HG03520 (cell line): ENCODE measurements around the gene PRDM5.

Experiments
- ATAC-seq: cut with Tn5 transposase; IDR thresholded peaks from one replicate; pipeline ENCODE4 v1.9.1; 2021; ENCODE audit warnings: mild to moderate bottlenecking, moderate library complexity; ENCODE audit not compliant: unreplicated experiment

The PRDM5 gene

DNA sequence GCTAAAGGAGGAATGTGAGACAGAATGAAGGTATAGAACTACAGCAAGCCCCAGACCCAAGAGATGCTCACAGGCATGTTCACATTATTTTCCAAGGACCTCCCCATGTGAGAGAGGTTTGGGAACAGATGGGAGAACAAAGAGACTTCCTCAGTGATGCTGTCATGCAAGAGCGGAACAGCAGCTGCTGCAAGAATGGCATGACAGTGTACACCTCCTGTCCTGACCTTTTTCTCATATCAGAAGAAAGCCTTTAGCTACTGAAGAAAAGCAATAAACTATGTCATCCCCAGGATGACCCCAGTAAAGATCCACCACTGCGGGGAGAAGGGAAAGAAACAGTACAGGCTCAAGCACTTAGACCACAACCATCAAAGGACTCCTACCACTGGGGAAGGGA lies 7.2 kb downstream of the PRDM5 start:
- ATAC-seq: no peak

DNA sequence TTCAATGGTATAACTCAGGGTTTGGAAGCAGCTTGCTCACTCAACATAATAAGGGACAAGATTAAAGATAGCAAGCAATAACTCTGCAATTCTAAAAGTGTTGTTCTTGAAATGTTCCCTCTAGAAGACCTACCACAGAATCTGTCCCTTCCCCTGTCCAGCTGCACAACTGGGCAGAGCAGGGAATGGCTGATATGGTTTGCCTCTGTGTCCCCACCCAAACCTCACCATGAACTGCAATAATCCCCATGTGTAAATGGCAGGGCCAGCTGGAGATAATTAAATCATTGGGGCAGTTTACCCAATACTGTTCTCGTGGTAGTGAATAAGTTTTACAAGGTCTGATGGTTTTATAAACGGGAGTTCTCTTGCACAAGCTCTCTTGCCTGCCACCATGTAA lies 19.1 kb downstream of the PRDM5 start:
- no peak for ATAC-seq

DNA sequence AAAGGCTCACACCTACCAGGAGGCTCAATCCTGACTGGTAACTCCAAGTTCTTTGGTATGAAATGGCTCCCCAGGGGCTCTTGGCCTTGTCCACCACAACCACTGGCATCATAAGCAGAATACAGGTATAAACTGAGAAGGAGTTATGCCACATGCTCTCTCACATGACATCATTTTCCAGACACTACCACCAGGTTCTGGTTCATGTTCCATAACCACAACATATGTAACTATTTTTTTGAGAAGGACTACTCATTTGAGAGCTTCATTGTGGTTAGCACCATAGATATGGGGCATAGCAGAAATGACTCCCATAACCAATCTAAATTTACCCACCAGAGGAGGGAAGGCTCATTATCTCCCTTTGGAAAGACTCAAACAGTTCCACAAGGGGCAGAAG lies 19.6 kb downstream of the PRDM5 start:
- no peak for ATAC-seq

DNA sequence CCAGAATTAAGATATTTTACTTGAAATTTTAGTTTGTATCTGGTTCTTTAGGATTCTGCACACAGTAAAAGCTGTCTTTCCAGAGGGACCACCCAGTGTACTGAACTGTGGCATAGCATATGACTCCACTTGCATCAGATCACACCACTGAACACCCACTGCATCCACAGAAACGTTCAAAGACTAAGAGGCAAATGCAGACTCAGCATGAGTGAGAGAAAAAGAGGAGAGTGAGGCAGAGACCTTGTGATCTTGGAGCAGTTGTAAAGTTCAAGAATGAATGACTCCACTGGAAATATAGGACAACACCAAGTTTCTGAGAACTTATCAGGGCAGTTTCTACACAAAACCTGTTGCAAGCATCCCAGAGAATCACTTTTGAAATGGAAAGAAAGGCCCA lies 20.8 kb downstream of the PRDM5 start:
- ATAC-seq: no peak

DNA sequence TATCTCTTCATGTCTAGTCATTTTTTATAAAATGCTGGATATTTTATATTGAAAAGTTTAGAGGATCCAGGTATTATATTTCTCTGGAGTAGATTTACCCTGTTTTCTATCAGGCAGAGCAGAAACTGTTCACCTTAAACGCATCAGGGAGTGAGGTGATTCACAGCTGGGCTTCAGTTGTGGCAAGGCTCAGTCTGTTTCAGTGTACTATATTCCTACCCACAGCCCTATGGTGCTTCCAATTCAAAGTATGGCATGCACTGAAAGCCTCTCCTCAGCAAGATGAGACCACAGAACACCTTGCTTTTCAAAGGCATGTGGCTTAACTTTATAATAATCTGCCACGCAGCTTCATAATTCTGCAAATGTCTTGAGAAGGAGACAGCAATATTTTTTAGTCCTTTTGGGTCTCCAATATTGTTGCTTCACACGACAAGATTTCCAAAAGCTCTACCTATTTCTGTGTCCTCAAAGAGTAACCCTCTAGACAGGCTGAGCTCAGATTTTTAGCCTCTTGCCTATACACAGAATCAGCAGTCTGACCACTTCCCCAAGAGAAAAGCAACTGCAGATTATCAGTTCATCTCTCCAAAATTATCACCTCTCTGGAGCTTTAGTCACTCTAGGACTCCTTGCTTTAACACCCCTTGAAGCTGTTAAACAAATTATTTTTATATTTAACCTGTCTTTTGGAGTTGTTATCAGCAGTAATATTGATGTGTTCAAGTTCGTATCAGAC lies 24.4 kb downstream of the PRDM5 start:
- ATAC-seq: no peak

DNA sequence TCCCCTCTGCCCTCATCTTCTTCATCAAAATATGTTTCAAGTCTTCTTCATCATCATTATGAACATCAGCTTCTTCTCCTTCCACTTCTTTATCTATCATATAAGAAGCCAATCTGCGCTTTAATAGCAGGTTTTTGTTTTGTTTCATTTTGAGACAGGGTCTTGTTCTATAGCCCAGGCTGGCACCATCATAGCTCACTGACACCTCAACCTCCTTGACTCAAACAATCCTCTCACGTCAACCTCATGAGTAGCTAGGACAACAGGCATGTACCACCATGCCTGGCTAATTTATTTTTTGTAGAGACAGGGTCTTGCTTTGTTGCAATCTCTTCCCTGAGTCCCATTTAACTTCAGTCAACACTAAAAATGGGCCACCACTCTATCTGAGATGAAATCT lies 27.0 kb downstream of the PRDM5 start:
- no peak for ATAC-seq

DNA sequence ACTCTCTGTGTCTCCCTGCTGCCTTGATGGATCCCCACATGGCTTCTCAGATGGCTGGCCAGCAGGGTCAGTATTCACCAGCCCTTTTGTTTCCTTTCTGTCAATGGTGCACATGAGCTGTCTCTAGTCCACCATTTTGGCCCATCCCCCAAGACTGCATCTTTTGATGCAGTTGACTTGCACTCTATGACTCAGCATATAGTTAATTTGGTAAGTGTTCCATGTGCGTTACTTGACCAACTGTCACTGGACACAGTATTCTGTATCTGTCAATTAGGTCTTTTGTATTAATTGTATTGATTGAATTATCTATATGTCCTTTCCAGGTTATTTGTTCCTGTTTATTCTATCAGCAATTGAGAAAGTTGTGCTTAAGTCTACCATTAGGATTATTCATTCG lies 29.2 kb downstream of the PRDM5 start:
- no peak for ATAC-seq

DNA sequence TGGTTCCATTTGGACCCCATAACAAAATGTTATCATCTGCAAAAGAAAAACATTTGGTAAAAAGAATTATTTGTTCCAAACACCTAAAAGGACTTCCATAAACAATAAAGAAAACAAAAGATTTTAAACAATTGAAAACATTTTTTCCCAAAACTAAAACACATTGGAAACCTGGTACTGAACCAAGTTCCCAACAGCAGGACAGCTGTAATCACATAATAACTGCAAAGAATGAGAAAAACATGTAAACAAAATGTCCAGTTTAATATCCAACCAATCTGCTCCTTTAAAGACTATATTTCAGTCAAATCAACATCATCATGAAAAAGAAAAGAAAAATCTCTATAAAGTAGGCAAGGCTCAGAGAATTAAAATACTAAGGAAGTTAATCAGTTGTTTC lies 36.3 kb downstream of the PRDM5 start:
- ATAC-seq: no peak

DNA sequence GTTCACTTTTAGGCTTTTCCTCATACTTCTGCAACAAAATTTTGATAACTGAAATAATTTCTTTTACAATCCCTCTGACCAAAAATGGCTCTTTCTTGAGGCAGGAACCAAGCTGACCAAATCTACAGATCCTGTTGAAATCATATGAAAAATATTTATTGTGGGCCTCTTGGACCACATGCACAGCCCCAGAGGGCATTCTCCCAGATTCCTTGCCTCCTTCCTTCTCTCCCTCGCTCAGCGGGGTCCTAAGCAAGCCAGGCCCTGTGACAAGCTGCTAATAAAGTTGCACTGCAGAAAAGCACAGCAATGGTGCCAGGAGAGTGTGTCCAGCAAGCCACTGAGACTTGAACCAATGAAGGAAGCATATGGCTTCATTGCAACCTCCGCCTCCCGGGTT lies 40.7 kb downstream of the PRDM5 start:
- ATAC-seq: no peak

DNA sequence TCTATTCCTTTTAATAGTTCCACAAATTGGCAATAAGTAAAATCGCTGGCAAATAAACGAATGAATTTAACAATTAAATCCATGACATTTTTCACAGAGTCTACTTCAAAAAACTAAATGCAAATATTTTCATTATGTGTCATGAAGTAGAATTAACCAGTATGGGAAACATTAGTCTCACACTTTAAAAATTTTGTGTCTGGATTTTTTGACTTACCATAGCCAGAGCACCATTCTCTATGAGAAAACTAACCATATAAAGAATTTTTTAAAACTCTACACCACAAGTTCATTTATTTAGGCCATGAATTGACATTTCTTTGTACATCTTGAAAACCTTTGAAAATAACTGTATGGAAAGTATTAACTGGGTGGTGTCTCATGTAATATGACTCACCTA lies 41.2 kb downstream of the PRDM5 start:
- ATAC-seq: no peak

DNA sequence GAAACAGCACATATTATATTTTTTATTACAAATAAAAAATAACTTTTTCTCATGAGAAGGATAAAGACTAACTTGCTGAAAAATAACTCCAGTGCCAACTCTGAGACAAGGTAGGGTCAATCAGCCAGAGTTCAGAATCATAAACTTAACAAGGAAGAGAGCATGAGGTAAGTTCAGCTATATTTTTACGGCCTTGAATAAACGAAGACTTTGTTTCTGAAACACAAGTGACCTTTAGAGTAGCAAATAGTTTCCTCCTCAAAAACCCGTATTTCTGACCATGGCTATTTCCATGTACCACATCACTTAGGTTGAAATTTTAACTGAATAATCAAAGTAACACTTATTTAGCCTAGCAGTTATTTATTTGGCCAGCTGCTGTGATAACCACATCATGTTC lies 45.5 kb downstream of the PRDM5 start:
- no peak for ATAC-seq

DNA sequence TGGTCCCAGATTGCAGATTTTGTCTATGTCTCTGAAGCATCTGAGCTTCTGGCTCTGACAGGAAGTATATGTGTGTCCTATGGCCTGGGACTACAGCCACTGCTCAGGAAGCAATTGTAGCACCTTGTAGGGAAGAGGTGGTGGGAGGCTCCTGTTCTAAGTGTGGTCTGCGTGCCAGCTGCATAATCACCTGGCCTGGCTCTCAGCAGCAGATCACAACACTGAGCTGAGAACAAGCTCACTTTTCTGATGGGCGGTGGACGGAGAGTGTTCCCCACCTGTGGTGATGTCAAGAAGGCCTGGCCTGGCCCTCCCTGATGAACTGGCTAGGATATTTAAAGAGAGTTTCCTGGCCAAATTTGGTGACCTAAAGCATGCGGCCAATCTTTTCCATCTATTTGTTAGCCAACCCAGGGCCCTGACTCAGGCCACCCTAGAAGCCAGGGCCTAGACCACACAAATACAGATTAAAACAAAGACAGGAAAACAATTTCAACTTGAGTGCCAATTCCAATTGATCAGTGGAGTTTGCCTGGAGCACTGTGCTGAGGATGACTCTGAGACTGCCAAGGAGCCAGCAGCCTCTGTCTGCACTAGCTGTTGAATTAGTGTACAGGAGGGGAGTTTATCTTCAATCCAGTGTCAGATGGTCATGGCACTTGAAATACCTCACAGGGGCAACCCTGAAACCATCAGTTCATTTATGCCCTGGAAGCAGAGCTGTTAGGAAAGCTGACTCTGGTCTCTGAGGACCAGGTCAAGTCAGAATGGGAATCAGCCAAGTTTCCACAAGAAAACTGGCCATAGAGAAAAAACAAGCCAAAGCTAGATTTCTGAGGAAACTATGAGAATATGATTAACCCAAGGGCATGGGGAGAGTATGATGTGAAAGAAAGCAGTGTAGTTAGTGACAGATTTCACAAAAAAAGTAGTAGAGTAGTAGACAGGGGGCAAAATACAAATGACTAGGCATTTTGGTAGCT lies 47.4 kb downstream of the PRDM5 start:
- ATAC-seq: no peak

DNA sequence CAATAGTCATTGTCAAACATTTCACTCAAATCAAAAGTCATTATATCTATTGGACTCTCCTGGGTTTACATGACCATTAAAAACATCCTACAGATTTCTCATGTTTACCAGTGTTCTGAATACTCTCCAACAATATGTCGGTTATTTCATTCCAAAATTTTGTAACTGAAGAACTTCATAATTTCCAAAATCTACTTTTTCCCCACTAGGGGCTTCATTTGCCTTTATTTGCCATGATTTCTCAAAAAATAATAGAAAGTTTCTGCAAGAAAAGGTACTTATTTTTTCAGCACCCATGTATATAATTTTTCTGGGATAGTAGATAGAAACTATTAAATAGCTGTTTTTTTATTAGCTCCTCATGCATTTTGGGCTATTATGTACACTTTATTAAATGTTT lies 49.0 kb downstream of the PRDM5 start:
- ATAC-seq: no peak

DNA sequence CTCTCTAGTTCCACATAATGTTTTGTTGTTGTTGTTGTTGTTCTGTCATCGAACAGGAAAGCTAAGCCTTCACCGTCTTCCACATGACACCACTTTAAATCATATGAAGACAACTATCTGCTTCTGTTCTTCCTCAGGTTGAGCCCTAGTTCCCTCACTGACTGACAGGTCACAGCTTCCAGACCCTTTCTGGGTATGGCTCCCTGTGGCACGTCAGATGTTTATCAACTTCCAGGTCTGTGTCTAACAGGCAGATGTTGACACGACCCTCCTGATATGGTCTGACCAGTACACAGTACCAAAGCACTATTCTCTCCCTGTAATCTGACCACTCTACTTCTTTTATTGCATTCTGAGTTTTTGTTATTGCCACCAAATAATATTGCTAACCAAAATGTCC lies 51.4 kb downstream of the PRDM5 start:
- ATAC-seq: no peak

DNA sequence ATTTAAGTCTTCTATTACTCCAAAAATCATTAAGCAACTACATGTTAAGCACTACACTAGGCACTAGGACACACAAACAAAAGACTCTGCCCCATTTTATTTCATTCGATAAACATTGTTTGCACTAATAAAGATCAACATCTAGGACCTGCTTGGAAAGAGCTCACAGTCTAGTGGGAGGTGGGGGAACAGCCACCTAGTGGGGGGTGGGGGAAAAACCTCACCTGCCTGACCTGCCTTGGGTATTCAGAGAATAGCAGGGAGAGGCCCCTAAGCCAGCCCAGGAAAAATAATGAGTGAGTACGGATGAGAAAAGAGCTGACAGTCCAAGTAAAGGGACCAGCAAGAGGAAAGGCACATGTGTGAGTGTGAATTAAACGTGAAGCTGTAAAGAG lies 52.2 kb downstream of the PRDM5 start:
- no peak for ATAC-seq

DNA sequence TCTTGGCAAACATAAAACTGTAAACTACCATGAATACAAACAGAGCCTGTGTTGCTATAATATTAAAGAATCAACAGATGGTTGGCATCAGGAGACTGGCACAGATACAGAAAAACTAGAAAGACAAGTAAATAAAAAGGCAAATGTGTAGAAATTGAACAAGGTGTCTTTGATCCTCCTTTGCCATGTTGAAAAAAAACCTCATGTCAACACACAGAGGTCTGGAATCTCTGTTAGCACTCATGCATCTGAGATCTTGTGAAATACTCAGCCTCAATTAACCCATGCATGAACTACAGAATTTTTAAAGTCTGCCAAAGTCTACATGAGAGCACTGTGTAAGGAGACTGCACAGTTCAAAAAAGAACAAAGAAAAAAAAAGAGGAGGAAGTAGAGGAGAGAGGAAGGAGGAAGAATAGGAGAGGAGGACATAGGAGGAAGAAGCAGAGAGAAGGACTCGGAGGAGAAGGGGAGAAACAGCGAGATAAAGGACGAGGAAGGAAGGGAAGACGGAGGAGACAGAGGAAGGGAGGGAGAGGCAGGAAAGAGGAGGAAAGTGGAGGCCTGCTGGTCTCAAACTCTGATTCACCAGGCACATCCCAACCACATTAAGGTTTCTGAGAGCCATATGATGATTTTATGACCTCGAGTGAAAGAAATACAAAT lies 52.8 kb downstream of the PRDM5 start:
- ATAC-seq: no peak

DNA sequence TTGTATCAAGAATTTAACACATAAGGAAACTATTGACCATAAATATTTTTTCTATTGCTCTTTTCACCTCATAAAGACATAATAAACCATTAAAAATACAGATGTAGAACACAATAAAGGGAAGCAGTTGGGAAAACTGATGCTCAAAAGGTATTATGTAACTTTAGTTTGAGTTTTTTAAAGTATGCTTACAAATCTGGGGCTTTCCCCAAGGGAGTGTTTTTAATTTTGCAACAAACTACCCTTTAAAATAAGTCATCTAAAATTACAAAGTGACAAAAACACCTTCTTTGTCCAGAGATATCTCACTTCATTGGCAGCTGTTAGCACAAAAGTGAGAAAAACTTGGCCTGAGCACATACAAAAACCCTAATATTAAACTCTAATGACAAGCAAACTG lies 55.0 kb downstream of the PRDM5 start:
- no peak for ATAC-seq

DNA sequence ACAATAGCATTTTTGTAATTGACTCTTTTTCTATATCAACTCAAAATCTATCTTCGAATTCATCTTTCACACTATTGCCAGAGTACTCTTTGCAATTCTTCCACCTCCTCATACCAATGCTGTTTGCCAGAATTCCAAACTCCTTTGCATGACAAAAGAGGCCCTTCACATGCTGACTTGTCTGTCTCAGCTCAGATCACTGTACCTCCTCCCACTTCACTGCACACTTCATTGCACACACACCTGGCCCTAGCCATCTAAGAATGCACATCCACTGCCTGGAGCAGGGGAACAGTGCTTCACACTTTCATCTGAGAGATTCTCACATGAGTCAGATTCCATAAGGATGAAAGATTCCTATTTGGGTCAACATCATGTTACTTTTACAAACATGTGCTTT lies 56.5 kb downstream of the PRDM5 start:
- peak; percentile 66 for ATAC-seq

DNA sequence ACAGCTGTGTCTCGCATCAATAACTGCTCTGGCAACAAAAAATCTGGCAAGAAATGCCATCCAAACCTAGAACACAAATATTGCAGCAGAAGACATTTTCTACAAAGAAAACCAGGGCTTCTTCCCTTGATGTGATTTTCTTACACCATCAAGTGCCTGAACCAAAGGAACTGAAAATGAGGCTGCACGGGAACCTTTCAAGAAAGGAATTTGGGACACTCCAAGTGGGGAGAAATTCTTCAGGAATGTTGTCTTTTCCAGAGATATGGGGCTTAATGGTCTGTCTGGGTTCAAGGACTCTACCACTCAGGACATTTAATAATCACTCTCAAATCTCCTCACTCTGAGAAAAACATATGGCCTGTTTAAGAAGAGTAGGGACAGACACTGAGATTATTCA lies 57.6 kb downstream of the PRDM5 start:
- ATAC-seq: no peak

DNA sequence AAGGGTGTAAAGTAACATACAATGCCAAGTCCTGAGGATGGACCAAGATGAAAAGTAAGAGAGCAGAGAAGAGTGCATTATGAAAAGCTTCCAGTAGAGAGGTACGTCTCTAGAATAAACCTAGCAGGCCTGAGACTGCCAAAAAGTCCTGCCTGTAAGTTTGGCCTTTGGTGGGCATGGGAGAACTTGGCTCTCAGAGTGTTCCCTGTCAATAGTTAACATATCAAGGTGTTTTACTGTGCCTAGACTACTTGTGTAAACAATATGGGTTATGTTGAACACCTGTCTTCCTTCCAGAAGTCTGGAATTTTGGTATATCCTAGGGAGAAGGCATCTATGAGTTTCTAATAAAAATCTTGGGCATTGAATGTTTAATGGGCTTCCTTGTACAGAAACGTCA lies 60.1 kb downstream of the PRDM5 start:
- ATAC-seq: no peak

DNA sequence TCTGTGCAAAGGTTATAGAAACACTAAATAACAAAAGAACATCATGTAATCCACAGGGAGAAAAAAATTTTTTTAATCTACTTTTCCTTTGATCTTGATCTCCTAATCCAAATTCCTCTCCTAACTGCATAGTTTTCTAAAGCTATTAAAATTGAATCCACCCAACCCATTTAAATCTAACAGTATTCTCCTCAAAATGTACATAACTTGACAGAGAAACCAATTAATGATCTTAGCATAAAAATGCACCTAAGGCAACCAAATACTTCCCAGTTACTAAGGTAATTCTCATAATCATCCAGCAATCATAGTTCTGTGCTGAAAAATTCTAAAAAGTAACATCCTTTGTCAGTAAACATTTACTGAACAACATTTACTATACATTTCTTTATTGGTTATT lies 60.7 kb downstream of the PRDM5 start:
- no peak for ATAC-seq

DNA sequence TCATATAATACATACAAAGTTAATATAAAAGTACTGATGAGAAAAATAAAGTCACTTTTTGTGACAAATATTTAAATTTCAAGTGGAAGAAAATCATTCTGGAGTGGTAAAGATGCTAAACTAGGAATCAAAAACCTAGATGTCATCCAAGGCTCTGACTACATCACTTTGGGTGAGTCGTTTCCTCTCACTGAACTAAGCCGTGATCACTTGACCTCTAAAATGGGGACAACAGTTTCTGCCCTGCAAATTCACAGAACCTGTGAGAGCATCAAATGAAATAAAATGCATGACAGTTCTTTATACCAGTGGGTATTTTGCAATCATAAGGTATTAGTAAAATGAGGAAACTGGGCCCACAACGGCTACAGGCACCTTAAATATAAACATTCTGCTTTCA lies 63.8 kb downstream of the PRDM5 start:
- no peak for ATAC-seq
